Bronchial epithelial cell (primary cell): ENCODE data around the gene SUPT3H. TPM values are rescaled to one million over a fixed set of nuclear protein-coding genes. Genes with fewer than 3 reads are reported as not detected.

Experiments
- DNase-seq: peaks from one replicate; pipeline ENCODE4 v3.0.0-alpha.2; 2010; ENCODE audit warnings: low read depth
- FAIRE-seq: peaks from 2 replicates; lab custom pipeline; 2011; peaks lifted over from hg19 to GRCh38; lab: Jason Lieb, UNC
- H3K27me3 ChIP-seq: 2 replicates; pipeline ENCODE4 v1.5.1; 2011; ENCODE audit warnings: low read length; ENCODE audit not compliant: control insufficient read depth, insufficient read depth
- H3K36me3 ChIP-seq: 2 replicates; pipeline ENCODE4 v1.5.1; 2011; ENCODE audit warnings: low read length; ENCODE audit not compliant: control insufficient read depth, insufficient read depth
- H3K4me3 ChIP-seq: 2 replicates; pipeline ENCODE4 v1.5.1; 2011; ENCODE audit warnings: mild to moderate bottlenecking, low read depth, low read length, control low read depth
- total RNA-seq: library from RNA; depleted of rRNA; stranded (reverse); fragments of >200 nt; gene quantifications from 2 replicates; pipeline ENCODE4 v1.2.1, GENCODE V29; 2014
- TF ChIP-seq, protein P1 (sequence below): IDR thresholded peaks from 2 replicates; pipeline ENCODE4 v1.5.1; 2011; ENCODE audit warnings: mild to moderate bottlenecking, moderate library complexity, low read length, control low read depth, inconsistent platforms; ENCODE audit not compliant: insufficient read depth, severe bottlenecking

Gene SUPT3H
- total RNA-seq, 1 donor from 2014 or later, result 12.9 TPM

DNA sequence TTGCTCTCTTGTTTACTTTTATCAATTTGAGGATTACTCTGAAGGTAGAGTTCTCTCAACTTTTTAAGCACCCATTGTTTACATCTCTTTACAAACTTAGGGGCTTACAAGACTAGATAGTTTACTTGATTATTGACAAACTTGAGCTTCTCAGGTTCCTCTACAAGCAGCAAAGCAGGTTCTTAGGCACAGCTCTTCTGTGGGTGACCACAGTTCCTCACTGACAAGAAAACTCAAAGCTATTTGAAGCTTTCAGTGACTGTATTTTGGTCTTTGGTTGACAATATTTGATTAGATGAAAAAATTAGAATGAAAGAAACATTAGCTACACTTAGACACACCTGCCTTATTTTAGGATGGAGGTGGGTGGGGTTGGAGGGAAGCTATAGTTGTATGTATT lies 376.9 kb downstream of the SUPT3H start:
- TF ChIP-seq, protein P1, sequence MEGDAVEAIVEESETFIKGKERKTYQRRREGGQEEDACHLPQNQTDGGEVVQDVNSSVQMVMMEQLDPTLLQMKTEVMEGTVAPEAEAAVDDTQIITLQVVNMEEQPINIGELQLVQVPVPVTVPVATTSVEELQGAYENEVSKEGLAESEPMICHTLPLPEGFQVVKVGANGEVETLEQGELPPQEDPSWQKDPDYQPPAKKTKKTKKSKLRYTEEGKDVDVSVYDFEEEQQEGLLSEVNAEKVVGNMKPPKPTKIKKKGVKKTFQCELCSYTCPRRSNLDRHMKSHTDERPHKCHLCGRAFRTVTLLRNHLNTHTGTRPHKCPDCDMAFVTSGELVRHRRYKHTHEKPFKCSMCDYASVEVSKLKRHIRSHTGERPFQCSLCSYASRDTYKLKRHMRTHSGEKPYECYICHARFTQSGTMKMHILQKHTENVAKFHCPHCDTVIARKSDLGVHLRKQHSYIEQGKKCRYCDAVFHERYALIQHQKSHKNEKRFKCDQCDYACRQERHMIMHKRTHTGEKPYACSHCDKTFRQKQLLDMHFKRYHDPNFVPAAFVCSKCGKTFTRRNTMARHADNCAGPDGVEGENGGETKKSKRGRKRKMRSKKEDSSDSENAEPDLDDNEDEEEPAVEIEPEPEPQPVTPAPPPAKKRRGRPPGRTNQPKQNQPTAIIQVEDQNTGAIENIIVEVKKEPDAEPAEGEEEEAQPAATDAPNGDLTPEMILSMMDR, result no peak
- Histone ChIP-seq H3K36me3 (no peaks in the 10 kb centered on the region), H3K4me3 (no peak overlapping the region), H3K27me3 (no peaks in the 10 kb centered on the region)
- DNase-seq, result no peak
- FAIRE-seq, result no peak

DNA sequence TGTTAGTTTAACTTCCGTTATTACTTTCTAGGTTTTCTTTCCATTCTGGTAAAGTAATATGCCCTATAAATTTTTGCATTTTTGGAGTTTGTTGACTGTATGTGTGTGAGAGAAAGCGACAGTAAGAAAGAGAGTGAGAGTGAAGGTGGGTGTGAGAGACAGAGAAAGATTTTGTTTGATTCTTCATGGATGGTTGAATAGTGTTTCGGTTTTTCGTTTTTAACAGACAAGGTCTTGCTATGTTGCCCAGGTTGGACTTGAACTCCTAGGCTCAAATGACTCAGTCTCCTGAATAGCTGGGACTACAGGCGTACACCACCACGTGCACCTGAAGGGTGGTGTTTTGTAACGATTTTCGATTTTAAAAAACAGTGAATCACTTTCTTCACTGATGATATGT lies 378.7 kb downstream of the SUPT3H start:
- DNase-seq (no peak), FAIRE-seq (no peak)
- H3K27me3 ChIP-seq, result no peaks in the 10 kb centered on the region
- H3K36me3 ChIP-seq, result no peaks in the 10 kb centered on the region
- TF ChIP-seq, protein P1, result no peak
- no peak overlapping the region for H3K4me3 ChIP-seq

DNA sequence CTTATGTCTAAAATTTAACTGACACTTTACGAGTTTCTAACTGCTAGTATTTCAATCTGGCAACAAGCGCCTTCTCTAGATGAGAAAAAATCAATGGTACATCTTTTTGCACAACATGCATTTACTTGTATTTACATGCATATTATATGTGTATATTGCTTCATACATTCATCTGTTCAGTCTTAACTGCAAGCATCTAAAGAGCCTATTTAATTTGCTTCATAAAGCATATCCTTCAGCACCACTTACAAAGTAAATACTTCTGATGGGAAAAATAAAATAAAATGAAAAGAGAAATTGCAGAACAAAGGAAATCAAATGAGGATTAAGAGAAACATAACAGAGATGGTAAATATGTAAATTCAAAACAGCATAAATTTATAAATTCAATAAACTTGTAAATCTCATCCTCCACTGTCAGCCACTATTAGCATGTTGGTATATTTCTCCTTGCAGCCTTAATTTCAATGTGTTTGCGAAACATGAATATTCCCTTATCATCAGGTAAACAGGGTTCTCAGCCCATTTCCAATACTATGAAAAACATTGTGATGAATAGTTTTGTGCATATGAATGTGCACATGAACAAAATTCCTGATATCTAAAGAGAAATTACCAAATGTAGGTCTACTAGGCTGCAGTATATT lies 382.1 kb downstream of the SUPT3H start:
- no peak overlapping the region for H3K4me3 ChIP-seq
- FAIRE-seq, result no peak

DNA sequence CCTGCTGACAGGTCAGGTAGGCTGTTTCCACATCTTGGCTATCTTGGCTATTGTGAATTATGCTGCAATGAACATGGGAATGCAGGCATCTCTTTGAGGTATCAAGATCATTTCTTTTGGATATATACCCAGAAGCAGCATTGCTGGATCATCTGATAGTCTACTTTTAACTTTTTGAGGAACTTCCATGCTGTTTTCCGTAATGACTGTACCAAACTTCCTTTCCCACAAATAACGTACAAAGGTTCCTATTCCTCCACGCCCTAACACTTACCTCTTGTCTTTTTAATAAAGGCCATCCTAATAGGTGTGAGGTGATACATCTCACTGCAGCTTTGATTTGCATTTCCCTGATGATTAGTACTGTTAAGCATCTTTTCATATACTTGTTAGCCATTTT lies 388.3 kb downstream of the SUPT3H start:
- FAIRE-seq, result no peak
- H3K36me3 ChIP-seq, result no peaks in the 10 kb centered on the region

More for the DNA sequence above, 382.1 kb downstream of the SUPT3H start:
- TF ChIP-seq, protein P1, result no peak
- Histone ChIP-seq H3K36me3 (no peaks in the 10 kb centered on the region), H3K27me3 (no peaks in the 10 kb centered on the region)
- no peak for DNase-seq

DNA sequence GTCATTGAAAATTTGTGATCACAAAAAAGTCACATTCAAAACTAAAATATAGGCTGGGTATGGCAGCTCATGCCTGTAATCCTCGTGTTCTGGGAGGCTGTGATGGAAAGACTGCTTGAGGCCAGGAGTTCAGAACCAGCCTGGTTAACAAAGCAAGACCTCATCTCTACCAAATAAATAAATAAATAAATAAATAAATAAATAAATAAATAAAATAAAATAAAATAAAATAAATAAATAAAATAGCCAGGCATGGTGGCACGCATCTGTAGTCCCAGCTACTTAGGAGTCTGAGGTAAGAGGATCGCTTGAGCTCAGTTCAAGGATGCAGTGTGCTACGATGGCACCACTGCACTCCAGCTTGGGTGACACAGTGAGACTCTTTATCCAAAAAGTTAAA lies 392.7 kb downstream of the SUPT3H start:
- FAIRE-seq (no peak), DNase-seq (no peak)
- TF ChIP-seq, protein P1, result no peak
- H3K4me3 ChIP-seq, result no peak overlapping the region
- no peaks in the 10 kb centered on the region for H3K27me3 ChIP-seq
- H3K36me3 ChIP-seq, result no peaks in the 10 kb centered on the region

More for the DNA sequence above, 388.3 kb downstream of the SUPT3H start:
- TF ChIP-seq, protein P1, result no peak
- H3K27me3 ChIP-seq, result no peaks in the 10 kb centered on the region
- no peak for DNase-seq
- no peak overlapping the region for H3K4me3 ChIP-seq
